Left kidney (tissue), 2 donors: ENCODE data around the gene SLC4A7. TPM values are rescaled to one million over a fixed set of nuclear protein-coding genes. Genes with fewer than 3 reads are reported as not detected.
"Not testable (repeated sequence)": the region's sequence is repeated elsewhere in the genome, so short reads cannot be mapped to it uniquely, and the experiment has no call there.

ENCODE experiments used
- DNase-seq: peaks from one replicate; pipeline ENCODE4 v3.0.0-alpha.2; 2013
- polyA plus RNA-seq: library from polyadenylated mRNA; unstranded; fragments of 120-200 nt; gene quantifications from one replicate; pipeline ENCODE4 v1.2.1, GENCODE V29; 2013; ENCODE audit not compliant: insufficient read length

SLC4A7 gene
- polyA plus RNA-seq, 1 donor = 35.9 TPM

GRCh38 chr3:27360113-27361078, 123.8 kb downstream of the SLC4A7 start:
- peak; percentile 47 for DNase-seq

- no peak for DNase-seq
Measured at GRCh38 chr3:27358372-27358771, 125.8 kb downstream of the SLC4A7 start.

- peak; percentile 53 for DNase-seq
Measured at GRCh38 chr3:27357665-27358258, 126.4 kb downstream of the SLC4A7 start.

- DNase-seq = no peak
Measured at GRCh38 chr3:27356976-27357375, 127.2 kb downstream of the SLC4A7 start.

- DNase-seq = no peak
Measured at GRCh38 chr3:27354588-27355203, 129.5 kb downstream of the SLC4A7 start.

GRCh38 chr3:27354161-27354560, 130.0 kb downstream of the SLC4A7 start:
- DNase-seq = no peak

- no peak for DNase-seq
Measured at GRCh38 chr3:27353221-27353620, 131.0 kb downstream of the SLC4A7 start.

- no peak for DNase-seq
Measured at GRCh38 chr3:27352047-27352446, 132.1 kb downstream of the SLC4A7 start.

GRCh38 chr3:27349832-27350231, 134.4 kb downstream of the SLC4A7 start:
- DNase-seq = no peak

- no peak for DNase-seq
Measured at GRCh38 chr3:27345959-27346865, 138.0 kb downstream of the SLC4A7 start.

- DNase-seq = no peak
Measured at GRCh38 chr3:27345493-27345892, 138.7 kb downstream of the SLC4A7 start.

GRCh38 chr3:27345045-27345444, 139.1 kb downstream of the SLC4A7 start:
- no peak for DNase-seq

GRCh38 chr3:27344192-27344591, 140.0 kb downstream of the SLC4A7 start:
- no peak for DNase-seq

GRCh38 chr3:27342267-27342666, 141.9 kb downstream of the SLC4A7 start:
- no peak for DNase-seq

GRCh38 chr3:27340534-27340933, 143.7 kb downstream of the SLC4A7 start:
- no peak for DNase-seq

- no peak for DNase-seq
Measured at GRCh38 chr3:27335571-27335970, 148.6 kb downstream of the SLC4A7 start.

GRCh38 chr3:27333843-27334242, 150.3 kb downstream of the SLC4A7 start:
- no peak for DNase-seq

- not testable (repeated sequence) for DNase-seq
Measured at GRCh38 chr3:27328982-27329762, 155.0 kb downstream of the SLC4A7 start.

- no peak for DNase-seq
Measured at GRCh38 chr3:27326629-27327545, 157.3 kb downstream of the SLC4A7 start.

GRCh38 chr3:27326202-27326601, 158.0 kb downstream of the SLC4A7 start:
- DNase-seq = no peak
